GM12892 (cell line): Measurements from ENCODE around the gene PRPF19.

Experiments
- POLR2A ChIP-seq: IDR thresholded peaks from 2 replicates; pipeline ENCODE4 v1.6.1; 2011; ENCODE audit warnings: low read depth, low read length, control low read depth
- POLR2AphosphoS5 ChIP-seq: IDR thresholded peaks from 2 replicates; pipeline ENCODE4 v1.6.1; 2011; ENCODE audit warnings: low read depth, low read length, control low read depth
- TAF1 ChIP-seq: IDR thresholded peaks from 2 replicates; pipeline ENCODE4 v1.6.1; 2011; ENCODE audit warnings: low read depth, mild to moderate bottlenecking, control low read depth, low read length, borderline replicate concordance

DNA sequence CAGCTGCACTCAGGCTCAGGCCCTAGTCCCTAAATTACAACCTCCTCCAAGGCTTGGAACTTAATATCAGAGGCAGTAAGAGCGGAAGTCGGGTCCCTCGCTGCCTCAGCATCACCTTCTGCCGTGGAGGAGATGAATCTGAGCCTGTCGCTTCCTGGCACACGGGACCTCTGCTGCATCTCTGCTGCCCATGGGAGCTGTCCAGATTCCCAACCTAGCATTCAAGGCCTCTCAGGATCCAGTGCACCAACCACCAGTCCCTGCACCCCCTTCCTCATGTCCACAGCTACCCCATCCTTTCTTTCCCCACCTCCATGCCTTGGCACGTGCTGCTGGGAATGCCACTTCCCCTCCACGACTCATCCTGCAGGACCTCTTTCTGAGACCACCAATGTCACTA is 48.1 kb downstream of the PRPF19 start:
- TF ChIP-seq POLR2A (no peak), TAF1 (no peak), POLR2AphosphoS5 (no peak)
